ENCODE data around the gene DMBT1. TPM values are rescaled to one million over a fixed set of nuclear protein-coding genes. Genes with fewer than 3 reads are reported as not detected.

DMBT1 gene
- total and polyA plus RNA-seq, 10 of the 15 experiments (the other 5 are each of a cell fraction or from before 2014, with no cell fraction given), result under 0.01 to 0.13 (median 0.03) TPM; not detected in 5

DNA sequence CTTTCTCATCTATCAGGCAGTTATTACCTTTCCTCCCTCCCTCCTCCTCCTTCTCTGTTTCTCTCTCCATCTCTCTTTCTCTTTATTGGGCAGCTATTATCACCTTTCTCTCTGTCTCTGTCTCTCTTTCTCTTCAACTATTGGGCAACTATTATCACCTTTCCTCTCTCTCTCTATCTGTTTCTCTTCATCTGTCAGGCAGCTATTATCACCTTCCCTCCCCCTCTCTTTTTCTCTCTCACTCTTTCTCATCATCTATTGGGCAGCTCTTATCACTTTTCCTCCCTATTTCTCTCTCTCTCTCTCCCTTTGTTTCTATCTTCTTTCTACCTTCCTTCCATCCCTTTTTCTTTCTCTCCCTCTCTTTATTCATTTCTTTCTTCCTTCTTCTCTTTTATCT lies 1.2 kb downstream of the DMBT1 start (continued):
- TF ChIP-seq, protein P1, sequence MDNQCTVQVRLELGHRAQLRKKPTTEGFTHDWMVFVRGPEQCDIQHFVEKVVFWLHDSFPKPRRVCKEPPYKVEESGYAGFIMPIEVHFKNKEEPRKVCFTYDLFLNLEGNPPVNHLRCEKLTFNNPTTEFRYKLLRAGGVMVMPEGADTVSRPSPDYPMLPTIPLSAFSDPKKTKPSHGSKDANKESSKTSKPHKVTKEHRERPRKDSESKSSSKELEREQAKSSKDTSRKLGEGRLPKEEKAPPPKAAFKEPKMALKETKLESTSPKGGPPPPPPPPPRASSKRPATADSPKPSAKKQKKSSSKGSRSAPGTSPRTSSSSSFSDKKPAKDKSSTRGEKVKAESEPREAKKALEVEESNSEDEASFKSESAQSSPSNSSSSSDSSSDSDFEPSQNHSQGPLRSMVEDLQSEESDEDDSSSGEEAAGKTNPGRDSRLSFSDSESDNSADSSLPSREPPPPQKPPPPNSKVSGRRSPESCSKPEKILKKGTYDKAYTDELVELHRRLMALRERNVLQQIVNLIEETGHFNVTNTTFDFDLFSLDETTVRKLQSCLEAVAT (IDR thresholded peaks at IDR 0.05), result no peak
- no peak for TF ChIP-seq CREM (IDR thresholded peaks at IDR 0.05; ENCODE audit: low read depth)
- no peak for TF ChIP-seq MEF2A (IDR thresholded peaks at IDR 0.05; ENCODE audit: insufficient read depth, low read depth, low read length)
- TF ChIP-seq, protein P2, sequence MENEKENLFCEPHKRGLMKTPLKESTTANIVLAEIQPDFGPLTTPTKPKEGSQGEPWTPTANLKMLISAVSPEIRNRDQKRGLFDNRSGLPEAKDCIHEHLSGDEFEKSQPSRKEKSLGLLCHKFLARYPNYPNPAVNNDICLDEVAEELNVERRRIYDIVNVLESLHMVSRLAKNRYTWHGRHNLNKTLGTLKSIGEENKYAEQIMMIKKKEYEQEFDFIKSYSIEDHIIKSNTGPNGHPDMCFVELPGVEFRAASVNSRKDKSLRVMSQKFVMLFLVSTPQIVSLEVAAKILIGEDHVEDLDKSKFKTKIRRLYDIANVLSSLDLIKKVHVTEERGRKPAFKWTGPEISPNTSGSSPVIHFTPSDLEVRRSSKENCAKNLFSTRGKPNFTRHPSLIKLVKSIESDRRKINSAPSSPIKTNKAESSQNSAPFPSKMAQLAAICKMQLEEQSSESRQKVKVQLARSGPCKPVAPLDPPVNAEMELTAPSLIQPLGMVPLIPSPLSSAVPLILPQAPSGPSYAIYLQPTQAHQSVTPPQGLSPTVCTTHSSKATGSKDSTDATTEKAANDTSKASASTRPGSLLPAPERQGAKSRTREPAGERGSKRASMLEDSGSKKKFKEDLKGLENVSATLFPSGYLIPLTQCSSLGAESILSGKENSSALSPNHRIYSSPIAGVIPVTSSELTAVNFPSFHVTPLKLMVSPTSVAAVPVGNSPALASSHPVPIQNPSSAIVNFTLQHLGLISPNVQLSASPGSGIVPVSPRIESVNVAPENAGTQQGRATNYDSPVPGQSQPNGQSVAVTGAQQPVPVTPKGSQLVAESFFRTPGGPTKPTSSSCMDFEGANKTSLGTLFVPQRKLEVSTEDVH (IDR thresholded peaks at IDR 0.05; ENCODE audit: low read depth, partially characterized antibody), result no peak
- no peak for TF ChIP-seq ZBTB4 (CRISPR knock-in tag; IDR thresholded peaks at IDR 0.05)
- TF ChIP-seq TBL1XR1 (IDR thresholded peaks at IDR 0.05; ENCODE audit: low read depth, low read length), result no peak

All from GM12878 (cell line).